NB4 (cell line): Measurements from ENCODE around the gene MGMT.

ENCODE experiments used
- MYC ChIP-seq: IDR thresholded peaks from 2 replicates; pipeline ENCODE4 v1.6.1; 2011; ENCODE audit warnings: low read depth, low read length
- TF ChIP-seq, protein P1 (sequence below): IDR thresholded peaks from one replicate; pipeline ENCODE4 v1.5.1; 2012; ENCODE audit warnings: low read depth, low read length

DNA sequence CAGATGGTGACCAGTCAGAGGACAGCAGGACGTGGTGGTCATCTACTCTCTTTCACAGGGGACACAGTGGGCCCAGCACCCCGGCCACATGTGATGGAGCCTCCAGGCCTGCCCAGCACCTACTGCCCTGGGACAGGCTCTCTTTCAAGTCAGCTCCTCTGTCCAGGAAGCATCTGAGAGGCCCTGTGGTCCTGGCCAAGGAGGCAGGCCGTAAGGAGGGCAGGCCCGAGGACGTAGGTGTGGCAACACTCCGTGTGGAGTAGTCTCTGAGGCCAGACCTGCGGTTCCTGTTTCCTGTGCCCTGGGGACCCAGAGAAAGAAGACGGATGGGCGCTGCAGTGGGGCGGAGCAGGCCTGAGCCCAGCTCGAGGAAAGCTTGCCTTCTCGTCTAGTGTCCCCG is 317.9 kb downstream of the MGMT start:
- TF ChIP-seq, protein P1, sequence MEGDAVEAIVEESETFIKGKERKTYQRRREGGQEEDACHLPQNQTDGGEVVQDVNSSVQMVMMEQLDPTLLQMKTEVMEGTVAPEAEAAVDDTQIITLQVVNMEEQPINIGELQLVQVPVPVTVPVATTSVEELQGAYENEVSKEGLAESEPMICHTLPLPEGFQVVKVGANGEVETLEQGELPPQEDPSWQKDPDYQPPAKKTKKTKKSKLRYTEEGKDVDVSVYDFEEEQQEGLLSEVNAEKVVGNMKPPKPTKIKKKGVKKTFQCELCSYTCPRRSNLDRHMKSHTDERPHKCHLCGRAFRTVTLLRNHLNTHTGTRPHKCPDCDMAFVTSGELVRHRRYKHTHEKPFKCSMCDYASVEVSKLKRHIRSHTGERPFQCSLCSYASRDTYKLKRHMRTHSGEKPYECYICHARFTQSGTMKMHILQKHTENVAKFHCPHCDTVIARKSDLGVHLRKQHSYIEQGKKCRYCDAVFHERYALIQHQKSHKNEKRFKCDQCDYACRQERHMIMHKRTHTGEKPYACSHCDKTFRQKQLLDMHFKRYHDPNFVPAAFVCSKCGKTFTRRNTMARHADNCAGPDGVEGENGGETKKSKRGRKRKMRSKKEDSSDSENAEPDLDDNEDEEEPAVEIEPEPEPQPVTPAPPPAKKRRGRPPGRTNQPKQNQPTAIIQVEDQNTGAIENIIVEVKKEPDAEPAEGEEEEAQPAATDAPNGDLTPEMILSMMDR = no peak
- TF ChIP-seq MYC = no peak
